Lower leg skin (tissue), 3 donors: ENCODE measurements around the gene MICU1.
"Not testable (repeated sequence)": the region's sequence is repeated elsewhere in the genome, so short reads cannot be mapped to it uniquely, and the experiment has no call there.

Experiments
- CTCF ChIP-seq, 3 donors: fragments of 450-650 bp; IDR thresholded peaks; one replicate each; pipeline ENCODE4 v1.5.1; 2016; ENCODE audit warnings: antibody characterized with exemption in 3 of 3, mild to moderate bottlenecking in 3 of 3, moderate library complexity in 2 of 3
- POLR2A ChIP-seq, 2 donors: fragments of 450-650 bp; IDR thresholded peaks; one replicate each; pipeline ENCODE4 v1.6.1; 2016 to 2017; ENCODE audit warnings: antibody characterized with exemption in 2 of 2, mild to moderate bottlenecking in 1 of 2, moderate library complexity in 1 of 2

GRCh38 chr10:72543855-72544254 is 82.0 kb downstream of the MICU1 start:
- TF ChIP-seq CTCF, POLR2A (IDR thresholded peaks at IDR 0.05): not testable (repeated sequence)
